22Rv1 (cell line): Measurements from ENCODE around the gene SYTL4.

Experiments
- ZFX ChIP-seq: fragments of 450-650 bp; IDR thresholded peaks from 2 replicates; pipeline ENCODE4 v1.6.1; 2017; ENCODE audit warnings: antibody characterized with exemption, borderline replicate concordance
- TF ChIP-seq, protein P1 (sequence below): fragments of 450-650 bp; IDR thresholded peaks from 2 replicates; pipeline ENCODE4 v1.5.1; 2017; ENCODE audit warnings: mild to moderate bottlenecking

DNA sequence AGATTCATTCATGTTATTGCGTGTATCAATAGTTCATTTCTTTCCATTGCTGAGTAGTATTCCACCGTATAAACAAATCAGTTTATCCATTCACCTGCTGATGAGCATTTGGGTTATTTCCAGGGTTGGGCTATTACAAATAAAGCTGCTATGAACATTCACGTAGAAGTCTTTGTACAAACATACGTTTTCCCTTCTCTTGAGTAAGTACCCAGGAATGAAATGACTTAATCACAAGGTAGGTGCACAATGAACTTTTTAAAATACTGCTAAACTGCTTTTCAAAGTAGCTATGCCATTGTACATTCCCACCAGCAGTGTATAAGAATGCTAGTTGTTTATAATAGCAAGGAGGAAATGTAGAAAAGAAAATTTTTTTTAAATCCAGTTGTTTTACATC lies 35.9 kb downstream of the SYTL4 start:
- TF ChIP-seq, protein P1, sequence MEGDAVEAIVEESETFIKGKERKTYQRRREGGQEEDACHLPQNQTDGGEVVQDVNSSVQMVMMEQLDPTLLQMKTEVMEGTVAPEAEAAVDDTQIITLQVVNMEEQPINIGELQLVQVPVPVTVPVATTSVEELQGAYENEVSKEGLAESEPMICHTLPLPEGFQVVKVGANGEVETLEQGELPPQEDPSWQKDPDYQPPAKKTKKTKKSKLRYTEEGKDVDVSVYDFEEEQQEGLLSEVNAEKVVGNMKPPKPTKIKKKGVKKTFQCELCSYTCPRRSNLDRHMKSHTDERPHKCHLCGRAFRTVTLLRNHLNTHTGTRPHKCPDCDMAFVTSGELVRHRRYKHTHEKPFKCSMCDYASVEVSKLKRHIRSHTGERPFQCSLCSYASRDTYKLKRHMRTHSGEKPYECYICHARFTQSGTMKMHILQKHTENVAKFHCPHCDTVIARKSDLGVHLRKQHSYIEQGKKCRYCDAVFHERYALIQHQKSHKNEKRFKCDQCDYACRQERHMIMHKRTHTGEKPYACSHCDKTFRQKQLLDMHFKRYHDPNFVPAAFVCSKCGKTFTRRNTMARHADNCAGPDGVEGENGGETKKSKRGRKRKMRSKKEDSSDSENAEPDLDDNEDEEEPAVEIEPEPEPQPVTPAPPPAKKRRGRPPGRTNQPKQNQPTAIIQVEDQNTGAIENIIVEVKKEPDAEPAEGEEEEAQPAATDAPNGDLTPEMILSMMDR = no peak
- no peak for TF ChIP-seq ZFX
